Activated T-helper 2 cell treated with anti-CD3 and anti-CD28 coated beads, Interferon-gamma antibody, Interleukin-2, Interleukin-4, amounts not matched to agents 10 μg/mL and 5 μg/mL and 100 μg/mL, durations not matched to agents 14 hours and 24 hours and 36 hours (primary cell): ENCODE data around the gene IER2. TPM values are rescaled to one million over a fixed set of nuclear protein-coding genes. Genes with fewer than 3 reads are reported as not detected.
A peak's percentile ranks its signal among the peaks of the same experiment; 100 is the strongest.

Source experiments
- DNase-seq: peaks from one replicate; pipeline ENCODE4 v3.0.0; 2021; ENCODE audit warnings: low spot score
- H3K27ac Mint-ChIP-seq: one replicate; pipeline ENCODE4 v1.8.0; 2021; ENCODE audit warnings: mixed read lengths
- H3K27me3 Mint-ChIP-seq: one replicate; pipeline ENCODE4 v1.8.0; 2021; ENCODE audit warnings: low read depth, mixed read lengths
- H3K36me3 Mint-ChIP-seq: one replicate; pipeline ENCODE4 v1.8.0; 2021; ENCODE audit warnings: low read depth, mixed read lengths
- H3K4me1 Mint-ChIP-seq: one replicate; pipeline ENCODE4 v1.8.0; 2021; ENCODE audit warnings: low read depth, mixed read lengths
- H3K4me3 Mint-ChIP-seq: one replicate; pipeline ENCODE4 v1.8.0; 2021; ENCODE audit warnings: low read depth, mild to moderate bottlenecking, moderate library complexity, mixed read lengths
- H3K9me3 Mint-ChIP-seq: one replicate; pipeline ENCODE4 v1.8.0; 2021; ENCODE audit warnings: mixed read lengths
- intact Hi-C: fragments of 100-400 bp; cut with micrococcal nuclease; formaldehyde crosslinking; loops from one replicate; pipeline ENCODE4 v1.15.1; 2023
- total RNA-seq: library from RNA; stranded (reverse); gene quantifications from 2 replicates; pipeline ENCODE4 v1.2.3, GENCODE V29; 2022

IER2 gene, protein sequence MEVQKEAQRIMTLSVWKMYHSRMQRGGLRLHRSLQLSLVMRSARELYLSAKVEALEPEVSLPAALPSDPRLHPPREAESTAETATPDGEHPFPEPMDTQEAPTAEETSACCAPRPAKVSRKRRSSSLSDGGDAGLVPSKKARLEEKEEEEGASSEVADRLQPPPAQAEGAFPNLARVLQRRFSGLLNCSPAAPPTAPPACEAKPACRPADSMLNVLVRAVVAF
- total RNA-seq, result 140 and 143 TPM in 2 replicates

DNA sequence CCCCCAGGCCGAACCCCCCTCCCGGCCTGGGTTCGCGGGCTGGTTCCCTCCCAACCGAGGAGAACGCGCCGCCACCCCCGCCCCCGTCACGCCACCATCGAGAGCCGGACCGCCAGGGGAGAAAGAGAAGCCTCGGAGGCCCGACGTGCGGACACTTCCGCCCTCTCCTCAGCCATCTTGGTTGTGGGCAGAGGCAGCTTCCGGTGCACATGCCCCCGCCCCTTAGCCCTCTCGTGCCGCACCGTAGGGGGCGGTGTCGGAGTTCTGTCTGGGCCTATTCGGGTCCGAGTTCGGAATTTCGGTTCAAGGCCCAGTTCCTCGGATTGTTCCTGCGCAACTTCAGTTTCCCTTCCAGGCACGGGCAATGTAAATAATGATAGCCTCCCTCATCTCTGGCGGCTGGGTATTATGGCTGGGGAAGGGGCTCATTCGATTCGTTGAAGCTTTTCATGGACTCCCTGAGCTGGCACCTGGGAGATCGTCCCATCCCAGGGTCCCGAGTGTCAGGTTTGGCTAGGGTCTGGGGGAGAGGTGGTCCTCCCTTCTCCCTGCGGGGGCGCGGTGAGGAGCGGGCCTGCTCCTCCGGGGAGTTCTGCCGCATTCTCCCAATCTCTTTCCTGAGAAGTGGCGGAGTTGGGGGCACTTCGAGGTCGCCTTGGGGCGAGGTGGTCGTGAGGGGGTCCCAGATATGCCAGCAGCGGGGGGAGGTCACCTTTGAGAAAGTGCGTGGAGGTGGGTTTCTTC, at the start of gene IER2, which contains the start of gene STX10:
TSS of gene IER2 (plus strand) at position 225 of the 744 bp plus-strand sequence. CDS start 2,776 bp downstream, outside the sequence.
TSS of gene STX10 (minus strand) at position 189 of the 744 bp plus-strand sequence. CDS start 202 bp downstream, outside the sequence.
- peak within 1 kb of the TSS; percentile 93 for H3K27ac Mint-ChIP-seq
- H3K36me3 Mint-ChIP-seq, result peaks cover 45% of the 10 kb centered on the region
- no peaks in the 10 kb centered on the region for H3K9me3 Mint-ChIP-seq
- no peaks in the 10 kb centered on the region for H3K27me3 Mint-ChIP-seq
- peak; percentile 93 for DNase-seq
- intact Hi-C loops, result loop anchor here (1.0 to 5.0 kb wide), 5 partner anchors 16 to 687 kb away; partner anchors contain the start of genes CALR and TRMT1
- H3K4me3 Mint-ChIP-seq, result peak within 1 kb of the TSS; percentile 96
- peaks cover 17% of the 10 kb centered on the region for H3K4me1 Mint-ChIP-seq

DNA sequence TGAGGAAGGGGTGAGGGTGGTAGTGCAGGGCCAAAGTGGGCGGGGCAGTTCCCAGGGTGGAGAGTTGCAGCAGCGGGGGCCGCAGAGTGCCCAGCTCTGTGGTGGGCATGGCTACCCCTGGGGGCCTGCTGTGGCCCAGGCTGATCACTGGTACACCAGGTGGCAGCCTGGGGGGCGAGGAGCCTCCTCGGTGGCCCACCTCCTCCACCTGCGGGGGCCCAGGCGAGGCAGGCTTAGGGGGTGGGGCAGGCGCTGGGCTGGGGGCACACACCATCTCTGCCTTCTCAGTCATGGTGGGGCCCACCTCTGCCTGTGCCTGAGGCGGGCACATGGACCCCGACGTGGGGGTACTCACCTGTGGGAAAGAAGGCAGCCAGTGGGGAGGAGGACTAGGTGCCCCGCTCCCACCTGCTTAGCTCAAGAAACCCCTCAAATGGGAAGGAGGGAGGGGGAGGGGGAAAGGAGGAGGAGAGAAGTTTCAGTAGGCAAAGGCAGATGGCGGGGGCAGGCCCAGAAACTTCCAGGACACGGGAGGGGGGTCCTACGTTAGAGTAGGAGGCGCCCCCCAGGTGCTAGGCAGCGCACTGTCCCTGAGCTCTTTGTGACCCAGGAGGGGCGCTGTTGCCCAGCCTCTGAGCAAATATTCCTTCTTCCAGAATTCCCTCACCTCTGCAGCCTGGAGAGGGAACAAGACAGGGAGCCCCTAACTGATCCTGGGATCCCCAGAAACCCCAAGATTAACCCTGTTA, 49.2 kb upstream of the IER2 start:
- H3K36me3 Mint-ChIP-seq, result peaks cover 7% of the 10 kb centered on the region
- peaks cover 37% of the 10 kb centered on the region for H3K4me1 Mint-ChIP-seq
- no peak for DNase-seq
- H3K27ac Mint-ChIP-seq, result no peak overlapping the region
- intact Hi-C loops, result loop anchor here (2.0 to 5.0 kb wide), 3 partner anchors 32 to 161 kb away; no protein-coding TSS in a partner anchor
- H3K4me3 Mint-ChIP-seq, result peak overlapping the region; percentile 56
- H3K27me3 Mint-ChIP-seq, result peaks cover 17% of the 10 kb centered on the region
- no peaks in the 10 kb centered on the region for H3K9me3 Mint-ChIP-seq

DNA sequence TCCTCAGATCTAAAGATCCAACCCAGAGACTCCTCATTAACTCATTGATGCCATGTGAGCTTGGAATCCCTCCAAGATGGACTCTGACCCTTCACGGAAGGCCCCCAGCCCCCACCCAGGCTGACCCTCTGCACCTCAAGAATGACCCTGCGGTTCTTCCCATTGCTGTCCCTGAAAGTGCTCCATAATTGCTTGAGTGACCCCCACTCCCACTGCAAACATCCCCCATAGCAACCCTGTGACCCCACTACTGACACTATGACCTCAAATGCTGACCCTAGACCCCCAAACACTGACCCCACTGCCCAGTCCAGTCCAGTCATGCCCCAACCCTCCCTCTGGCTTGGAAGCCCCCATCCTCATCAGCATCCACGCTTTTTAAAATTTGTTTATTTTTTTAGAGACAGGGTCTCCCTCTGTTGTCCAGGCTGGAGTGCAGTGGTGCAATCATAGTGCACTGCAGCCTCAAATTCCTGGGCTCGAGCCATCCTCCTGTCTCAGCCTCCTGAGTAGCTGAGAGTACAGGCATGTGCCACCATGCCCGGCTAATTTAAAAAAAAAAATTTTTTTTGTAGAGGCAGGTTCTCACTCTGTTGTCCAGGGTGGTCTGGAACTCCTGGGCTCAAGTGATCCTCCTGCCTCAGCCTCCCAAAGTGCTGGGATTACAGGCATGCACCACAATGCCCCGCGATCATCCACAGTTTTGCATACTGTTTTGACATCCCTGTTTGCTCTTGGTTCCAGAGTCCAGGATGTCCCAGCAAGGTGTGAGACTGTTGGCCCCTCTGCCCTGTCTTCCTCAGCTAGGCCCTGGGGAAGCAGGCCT, 48.4 kb upstream of the IER2 start:
- intact Hi-C loops, result loop anchor here (2.0 to 5.0 kb wide), 3 partner anchors 31 to 160 kb away; no protein-coding TSS in a partner anchor
- Mint-ChIP-seq H3K36me3 (peaks cover 11% of the 10 kb centered on the region), H3K27me3 (peaks cover 13% of the 10 kb centered on the region), H3K4me3 (peak overlapping the region; percentile 71), H3K4me1 (peaks cover 34% of the 10 kb centered on the region), H3K9me3 (no peaks in the 10 kb centered on the region), H3K27ac (no peak overlapping the region)
- no peak for DNase-seq

DNA sequence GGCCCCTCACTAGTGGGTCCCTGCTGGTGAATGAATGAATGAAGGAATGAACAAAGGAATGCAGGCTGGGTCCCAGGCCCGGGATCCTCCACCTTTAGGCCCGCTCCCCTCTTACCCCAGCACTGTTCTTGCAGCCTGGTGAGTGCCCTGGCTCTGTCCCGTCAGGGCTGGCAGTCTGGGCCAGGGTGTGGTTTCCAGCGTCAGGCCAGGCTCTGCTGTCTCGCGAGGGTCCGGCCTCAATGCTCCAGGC, 47.9 kb upstream of the IER2 start:
- H3K4me3 Mint-ChIP-seq, result peak overlapping the region; percentile 71
- intact Hi-C loops, result loop anchor here (5.0 kb wide), 1 partner anchor 160 kb away; no protein-coding TSS in a partner anchor
- H3K9me3 Mint-ChIP-seq, result no peaks in the 10 kb centered on the region
- peaks cover 31% of the 10 kb centered on the region for H3K4me1 Mint-ChIP-seq
- H3K27me3 Mint-ChIP-seq, result peaks cover 9% of the 10 kb centered on the region
- H3K27ac Mint-ChIP-seq, result no peak overlapping the region
- peaks cover 14% of the 10 kb centered on the region for H3K36me3 Mint-ChIP-seq
- no peak for DNase-seq

DNA sequence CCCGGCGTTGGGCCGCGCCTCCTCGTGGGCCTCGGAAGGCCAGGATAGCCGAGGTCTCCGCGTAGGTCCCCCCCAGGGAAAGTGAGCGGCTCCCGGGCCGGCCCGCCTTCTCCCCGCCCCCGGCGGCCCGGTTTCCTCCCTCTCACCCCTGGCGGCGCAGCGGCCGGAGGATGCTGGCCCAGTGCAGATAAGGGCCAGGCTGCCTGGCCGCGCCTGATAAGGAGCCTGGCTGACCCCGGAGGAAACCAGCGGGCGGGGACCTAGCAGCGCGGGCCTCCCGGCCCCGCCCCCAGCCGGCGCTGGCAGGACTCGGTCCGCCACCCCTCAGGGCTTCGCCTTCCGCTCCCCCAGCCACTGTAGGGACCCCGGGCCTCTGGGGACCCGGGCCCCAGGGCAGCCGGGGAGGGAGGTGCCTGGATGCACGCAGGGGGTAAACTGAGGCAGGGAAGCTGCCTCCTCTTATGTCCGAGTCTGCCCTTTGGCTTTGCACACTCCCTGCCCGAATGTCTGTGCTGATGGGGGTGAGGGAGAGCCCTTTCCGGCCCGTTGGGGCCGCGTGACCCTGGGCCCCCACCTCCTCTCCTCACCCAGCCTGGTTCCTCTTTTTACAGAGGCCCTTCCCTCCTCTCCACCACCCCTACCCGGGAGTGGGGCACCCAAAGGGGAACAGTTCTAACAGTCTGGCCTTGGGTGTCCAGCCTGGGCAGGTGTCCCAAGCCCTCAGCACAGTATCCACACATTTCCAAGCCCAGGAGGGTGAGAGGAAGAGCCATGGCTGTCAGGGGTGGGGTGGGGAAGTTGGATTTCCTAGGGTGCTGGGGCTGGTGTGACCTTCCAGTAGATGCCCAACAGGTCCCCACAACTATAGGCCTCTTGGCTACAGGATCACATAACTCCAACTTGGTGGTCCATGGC, 47.3 kb upstream of the IER2 start, which contains the start of gene LYL1:
TSS of gene LYL1 (minus strand) at position 193 of the 915 bp plus-strand sequence. CDS start 1,687 bp downstream, outside the sequence.
- DNase-seq, result no peak
- H3K27ac Mint-ChIP-seq, result no peak within 1 kb of the TSS
- peaks cover 31% of the 10 kb centered on the region for H3K4me1 Mint-ChIP-seq
- no peaks in the 10 kb centered on the region for H3K9me3 Mint-ChIP-seq
- H3K4me3 Mint-ChIP-seq, result peak within 1 kb of the TSS; percentile 71
- H3K36me3 Mint-ChIP-seq, result peaks cover 19% of the 10 kb centered on the region
- peaks cover 5% of the 10 kb centered on the region for H3K27me3 Mint-ChIP-seq
- intact Hi-C loops, result loop anchor here (5.0 kb wide), 1 partner anchor 159 kb away; no protein-coding TSS in a partner anchor

DNA sequence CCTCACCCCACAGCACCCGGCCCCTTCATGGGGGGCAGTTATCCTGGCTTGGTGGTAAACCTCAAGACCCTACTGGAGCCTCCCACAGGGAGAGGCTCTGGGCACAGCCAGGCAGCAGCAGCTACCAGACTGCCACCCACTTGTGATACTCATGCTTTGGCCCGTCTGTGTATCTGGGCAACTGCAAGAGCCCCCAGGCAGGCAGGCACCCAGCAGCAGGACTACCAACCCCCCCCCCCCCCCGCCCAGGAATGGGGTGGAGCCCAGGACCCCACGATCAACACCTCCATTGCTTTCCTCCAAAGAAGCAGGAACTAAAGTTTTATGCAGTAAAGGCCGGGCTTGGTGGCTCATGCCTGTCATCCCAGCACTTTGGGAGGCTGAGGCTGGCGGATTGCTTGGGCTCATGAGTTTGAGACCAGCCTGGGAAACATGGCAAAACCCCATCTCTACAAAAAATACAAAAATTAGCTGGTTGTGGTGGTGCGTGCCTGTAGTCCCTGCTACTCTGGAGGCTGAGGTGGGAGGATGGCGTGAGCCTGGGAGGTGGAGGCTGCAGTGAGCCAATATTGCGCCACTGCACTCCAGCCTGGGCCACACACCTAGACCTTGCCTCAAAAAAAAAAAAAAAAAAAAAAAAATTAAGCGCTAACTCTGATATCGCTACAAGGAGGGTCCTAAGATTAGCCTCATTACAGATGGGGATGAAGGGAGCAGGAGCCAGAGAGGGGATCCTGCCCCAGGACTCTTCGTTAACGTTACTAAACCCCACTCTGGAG, 46.4 kb upstream of the IER2 start:
- Mint-ChIP-seq H3K4me3 (peak overlapping the region; percentile 92), H3K27ac (no peak overlapping the region)
- intact Hi-C loops, result loop anchor here (1.0 to 5.0 kb wide), 2 partner anchors 13 to 159 kb away; partner anchors contain the start of gene TRMT1

DNA sequence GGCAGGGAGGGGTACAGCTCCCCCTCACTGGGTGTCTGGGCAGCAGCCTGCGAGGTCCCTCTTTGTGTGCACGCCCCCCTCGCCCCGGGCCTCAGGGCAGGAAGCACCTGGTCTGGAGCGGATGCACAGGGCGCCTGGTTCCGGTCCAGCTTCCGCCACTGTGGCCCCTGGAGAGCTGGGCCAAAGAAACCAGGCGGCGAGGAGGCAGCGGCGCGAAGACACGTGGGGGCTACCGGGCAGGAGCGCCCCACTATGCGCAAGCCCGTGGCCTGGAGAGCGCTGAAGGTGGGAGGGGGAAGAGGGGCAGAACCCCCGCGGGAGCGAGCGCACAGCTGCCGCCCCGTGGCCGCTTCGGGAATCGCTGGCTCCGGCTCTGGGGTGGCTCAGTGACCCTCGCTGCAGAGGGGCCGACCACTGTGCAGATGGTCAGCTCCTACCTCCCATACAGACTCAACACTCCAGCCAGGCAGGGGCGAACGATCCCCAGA, 45.8 kb upstream of the IER2 start:
- DNase-seq, result peak; percentile 62
- H3K9me3 Mint-ChIP-seq, result no peaks in the 10 kb centered on the region
- H3K27ac Mint-ChIP-seq, result peak overlapping the region; percentile 95
- peaks cover 24% of the 10 kb centered on the region for H3K4me1 Mint-ChIP-seq
- intact Hi-C loops, result loop anchor here (1.0 to 5.0 kb wide), 2 partner anchors 12 to 158 kb away; partner anchors contain the start of gene TRMT1
- H3K36me3 Mint-ChIP-seq, result peaks cover 22% of the 10 kb centered on the region
- H3K27me3 Mint-ChIP-seq, result no peaks in the 10 kb centered on the region
- peak overlapping the region; percentile 92 for H3K4me3 Mint-ChIP-seq

More for the DNA sequence above, 46.4 kb upstream of the IER2 start:
- H3K36me3 Mint-ChIP-seq, result peaks cover 19% of the 10 kb centered on the region
- H3K9me3 Mint-ChIP-seq, result no peaks in the 10 kb centered on the region
- peaks cover 1% of the 10 kb centered on the region for H3K27me3 Mint-ChIP-seq
- H3K4me1 Mint-ChIP-seq, result peaks cover 27% of the 10 kb centered on the region
- no peak for DNase-seq

DNA sequence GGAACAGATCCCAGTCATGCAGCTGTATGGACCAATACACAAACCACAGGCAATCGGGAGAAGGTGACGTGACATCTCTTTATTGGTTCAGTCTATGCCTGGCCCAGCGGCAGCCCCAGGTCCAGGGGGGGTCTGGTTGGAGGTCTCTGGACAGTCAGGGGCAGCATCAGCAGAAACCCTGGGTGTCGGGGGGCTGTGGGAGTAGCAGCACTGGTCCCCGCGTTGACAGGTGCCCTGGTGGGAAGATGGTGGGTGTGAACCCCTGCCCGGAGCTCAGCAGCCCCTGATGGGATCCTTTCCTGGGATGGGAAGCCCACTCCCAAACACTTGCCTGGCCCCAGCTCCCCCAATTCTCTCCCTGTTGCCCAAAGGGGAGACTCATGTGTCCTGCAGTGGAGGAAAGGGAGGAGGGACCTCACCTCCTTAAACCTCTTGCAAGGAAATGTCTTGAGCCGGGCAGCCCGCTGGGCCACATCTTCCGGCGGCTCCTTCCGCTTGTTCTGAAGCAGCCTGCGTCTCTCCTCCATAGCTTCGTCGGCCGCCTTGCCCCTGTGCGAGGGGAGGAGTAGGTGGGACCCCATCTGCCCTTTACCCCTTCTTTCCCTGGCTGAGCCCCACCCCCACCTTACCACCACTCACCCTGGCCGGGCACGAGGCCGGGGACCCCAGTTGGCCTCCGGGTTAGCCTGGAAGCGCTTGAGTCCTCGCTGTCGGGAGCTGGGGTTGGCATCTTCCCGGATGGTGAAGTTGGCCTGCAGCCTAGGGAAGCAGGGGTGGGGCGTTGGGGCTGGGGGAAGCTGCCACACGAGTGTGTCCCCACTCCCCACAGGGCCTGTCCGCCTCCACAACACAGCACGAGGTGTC, 45.1 kb upstream of the IER2 start:
- no peak for DNase-seq
- H3K27me3 Mint-ChIP-seq, result no peaks in the 10 kb centered on the region
- peak overlapping the region; percentile 92 for H3K4me3 Mint-ChIP-seq
- H3K4me1 Mint-ChIP-seq, result peaks cover 18% of the 10 kb centered on the region
- H3K9me3 Mint-ChIP-seq, result no peaks in the 10 kb centered on the region
- peak overlapping the region; percentile 95 for H3K27ac Mint-ChIP-seq
- peaks cover 22% of the 10 kb centered on the region for H3K36me3 Mint-ChIP-seq
- intact Hi-C loops, result loop anchor here (1.0 to 5.0 kb wide), 2 partner anchors 11 to 157 kb away; partner anchors contain the start of gene TRMT1

DNA sequence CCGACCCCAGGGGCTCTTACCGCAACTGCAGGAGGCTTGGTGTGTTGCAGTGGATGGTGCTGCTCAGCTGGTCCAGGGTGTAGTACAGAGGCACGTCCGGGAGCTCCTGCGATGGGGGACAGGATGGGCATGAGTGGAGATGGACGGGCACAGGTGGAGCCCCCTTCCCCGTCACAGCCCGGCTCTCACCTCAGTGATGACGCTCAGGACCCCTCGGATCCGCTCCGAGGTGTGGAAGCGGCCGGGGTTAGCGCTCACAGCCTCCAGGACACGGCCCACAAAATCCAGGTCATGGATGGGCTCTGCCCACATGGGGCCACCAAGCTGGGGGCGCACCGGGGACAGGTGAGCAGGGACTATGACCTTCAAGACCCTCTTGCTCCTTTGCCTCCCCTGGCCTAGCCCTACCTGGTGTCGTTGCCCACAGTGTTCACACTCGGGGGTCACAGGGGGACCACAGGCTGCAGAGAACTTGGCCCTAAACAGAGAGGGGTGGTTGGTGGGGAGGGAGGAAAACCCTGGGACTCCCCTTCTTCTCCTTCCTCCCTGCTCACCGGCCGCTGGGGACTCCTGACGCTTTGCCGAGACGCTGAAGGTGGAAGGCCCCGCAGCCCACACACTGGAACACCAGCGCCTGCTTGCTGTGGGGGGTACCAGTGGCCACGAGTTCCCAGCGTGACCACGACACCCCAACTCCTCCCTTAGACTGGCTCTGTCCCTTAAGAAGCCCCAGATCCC, 40.7 kb upstream of the IER2 start:
- H3K9me3 Mint-ChIP-seq, result no peaks in the 10 kb centered on the region
- H3K27me3 Mint-ChIP-seq, result no peaks in the 10 kb centered on the region
- intact Hi-C loops, result no loop called here

More for the DNA sequence above, 40.7 kb upstream of the IER2 start:
- DNase-seq, result no peak
- no peak overlapping the region for H3K27ac Mint-ChIP-seq
- H3K4me1 Mint-ChIP-seq, result peaks cover 6% of the 10 kb centered on the region
- H3K4me3 Mint-ChIP-seq, result no peak overlapping the region
- peaks cover 39% of the 10 kb centered on the region for H3K36me3 Mint-ChIP-seq
